Lung microvascular endothelial cell (primary cell): Measurements from ENCODE around the gene MYEOV. TPM values are rescaled to one million over a fixed set of nuclear protein-coding genes. Genes with fewer than 3 reads are reported as not detected.

Experiments
- DNase-seq, 2 donors: peaks; one replicate each; pipeline versions ENCODE4 v3.0.0 to v3.0.0-alpha.2; 2010; ENCODE audit warnings: low read depth in 2 of 2
- total RNA-seq: library from RNA; depleted of rRNA; stranded (reverse); fragments of >200 nt; gene quantifications from 2 replicates; pipeline ENCODE4 v1.2.1, GENCODE V29; 2014

MYEOV gene
- total RNA-seq, 1 donor from 2014 or later = not detected

- DNase-seq = no peak
These were observed 7.1 kb downstream of the MYEOV start for GRCh38 chr11:69301081-69301454.

- peak; percentile 32 to 80 for DNase-seq
These were observed 7.8 kb downstream of the MYEOV start for GRCh38 chr11:69301455-69302401.

- DNase-seq = no peak
These were observed 8.6 kb downstream of the MYEOV start for GRCh38 chr11:69302447-69303020.

- DNase-seq = no peak
These were observed 9.5 kb downstream of the MYEOV start for GRCh38 chr11:69303427-69303826.

- DNase-seq = no peak
These were observed 10.3 kb downstream of the MYEOV start for GRCh38 chr11:69304258-69304657.

GRCh38 chr11:69304686-69305085 lies 10.7 kb downstream of the MYEOV start:
- DNase-seq = no peak

- no peak for DNase-seq
These were observed 12.1 kb downstream of the MYEOV start for GRCh38 chr11:69305885-69306540.

GRCh38 chr11:69306821-69307220 lies 12.9 kb downstream of the MYEOV start:
- DNase-seq = no peak

GRCh38 chr11:69307421-69307820 lies 13.5 kb downstream of the MYEOV start:
- no peak for DNase-seq

- DNase-seq = no peak
These were observed 14.0 kb downstream of the MYEOV start for GRCh38 chr11:69307871-69308431.

- no peak for DNase-seq
These were observed 14.5 kb downstream of the MYEOV start for GRCh38 chr11:69308491-69308911.

- DNase-seq = no peak
These were observed 15.1 kb downstream of the MYEOV start for GRCh38 chr11:69308936-69309615.

GRCh38 chr11:69309631-69310280 lies 15.8 kb downstream of the MYEOV start:
- DNase-seq = peak in 1 of 2 donors; percentile 67

- no peak for DNase-seq
These were observed 16.4 kb downstream of the MYEOV start for GRCh38 chr11:69310351-69310750.

- peak in 1 of 2 donors; percentile 61 for DNase-seq
These were observed 17.2 kb downstream of the MYEOV start for GRCh38 chr11:69310934-69311766.

GRCh38 chr11:69311767-69312385 lies 17.9 kb downstream of the MYEOV start:
- peak; percentile 61 to 81 for DNase-seq

- peak; percentile 42 to 84 for DNase-seq
These were observed 18.8 kb downstream of the MYEOV start for GRCh38 chr11:69312453-69313404.

- DNase-seq = no peak
These were observed 20.0 kb downstream of the MYEOV start for GRCh38 chr11:69313992-69314391.
